D721Med (cell line): Measurements from ENCODE around the gene MINAR1.

Source experiments
- DNase-seq: peaks from one replicate; pipeline ENCODE4 v3.0.0; 2011; ENCODE audit warnings: low spot score; ENCODE audit not compliant: insufficient read length
- FAIRE-seq: peaks from 2 replicates; lab custom pipeline; 2011; peaks lifted over from hg19 to GRCh38; lab: Jason Lieb, UNC
- TF ChIP-seq, protein P1 (sequence below): IDR thresholded peaks from 2 replicates; pipeline ENCODE4 v1.5.1; 2012; ENCODE audit warnings: mild to moderate bottlenecking, control low read depth; ENCODE audit not compliant: insufficient read depth; ENCODE audit errors: missing control alignments

MINAR1 gene

DNA sequence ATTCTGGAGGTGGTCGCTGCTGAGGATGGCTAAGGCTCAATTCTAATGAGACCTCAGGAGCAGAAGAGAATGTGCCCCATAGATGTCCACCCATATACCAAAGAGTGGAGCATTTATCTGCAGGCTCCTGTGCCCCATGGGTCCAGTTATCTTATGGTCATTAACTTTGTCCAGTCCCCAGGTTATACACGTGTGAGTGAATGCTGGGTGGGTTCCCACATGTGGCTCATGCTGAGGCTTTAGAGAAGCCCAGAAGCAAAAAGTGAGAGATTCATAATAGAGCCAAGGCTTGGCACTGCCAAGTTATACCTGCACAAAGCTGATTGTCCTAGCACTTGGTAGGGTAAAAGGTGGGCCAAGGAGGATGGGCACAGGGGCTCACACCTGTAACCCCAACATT lies 30.0 kb upstream of the MINAR1 start:
- TF ChIP-seq, protein P1, sequence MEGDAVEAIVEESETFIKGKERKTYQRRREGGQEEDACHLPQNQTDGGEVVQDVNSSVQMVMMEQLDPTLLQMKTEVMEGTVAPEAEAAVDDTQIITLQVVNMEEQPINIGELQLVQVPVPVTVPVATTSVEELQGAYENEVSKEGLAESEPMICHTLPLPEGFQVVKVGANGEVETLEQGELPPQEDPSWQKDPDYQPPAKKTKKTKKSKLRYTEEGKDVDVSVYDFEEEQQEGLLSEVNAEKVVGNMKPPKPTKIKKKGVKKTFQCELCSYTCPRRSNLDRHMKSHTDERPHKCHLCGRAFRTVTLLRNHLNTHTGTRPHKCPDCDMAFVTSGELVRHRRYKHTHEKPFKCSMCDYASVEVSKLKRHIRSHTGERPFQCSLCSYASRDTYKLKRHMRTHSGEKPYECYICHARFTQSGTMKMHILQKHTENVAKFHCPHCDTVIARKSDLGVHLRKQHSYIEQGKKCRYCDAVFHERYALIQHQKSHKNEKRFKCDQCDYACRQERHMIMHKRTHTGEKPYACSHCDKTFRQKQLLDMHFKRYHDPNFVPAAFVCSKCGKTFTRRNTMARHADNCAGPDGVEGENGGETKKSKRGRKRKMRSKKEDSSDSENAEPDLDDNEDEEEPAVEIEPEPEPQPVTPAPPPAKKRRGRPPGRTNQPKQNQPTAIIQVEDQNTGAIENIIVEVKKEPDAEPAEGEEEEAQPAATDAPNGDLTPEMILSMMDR: no peak
- DNase-seq (no peak), FAIRE-seq (no peak)

DNA sequence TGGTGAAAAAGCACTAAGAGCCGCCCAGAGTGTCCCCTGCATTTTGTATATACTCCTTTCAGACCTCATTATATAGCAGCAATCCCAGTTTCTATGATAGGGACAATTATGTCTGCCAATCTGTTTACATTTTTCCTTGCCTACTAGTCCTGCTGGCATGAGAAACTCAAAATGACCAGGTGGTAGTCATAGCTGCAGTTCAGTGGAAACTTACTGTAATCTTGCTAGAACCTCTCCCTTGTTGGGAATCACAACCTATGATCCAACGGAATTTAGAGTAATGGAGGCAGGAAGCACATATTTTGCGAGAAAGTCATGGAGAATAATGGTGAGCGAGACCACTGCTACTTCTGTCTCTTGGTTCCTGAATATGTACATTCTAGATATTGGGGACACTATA lies 28.6 kb upstream of the MINAR1 start:
- FAIRE-seq (no peak), DNase-seq (no peak)
- TF ChIP-seq, protein P1: no peak

- no peak for DNase-seq
- TF ChIP-seq, protein P1: no peak
- no peak for FAIRE-seq
These were observed 25.9 kb upstream of the MINAR1 start for GRCh38 chr15:79406210-79406609.

DNA sequence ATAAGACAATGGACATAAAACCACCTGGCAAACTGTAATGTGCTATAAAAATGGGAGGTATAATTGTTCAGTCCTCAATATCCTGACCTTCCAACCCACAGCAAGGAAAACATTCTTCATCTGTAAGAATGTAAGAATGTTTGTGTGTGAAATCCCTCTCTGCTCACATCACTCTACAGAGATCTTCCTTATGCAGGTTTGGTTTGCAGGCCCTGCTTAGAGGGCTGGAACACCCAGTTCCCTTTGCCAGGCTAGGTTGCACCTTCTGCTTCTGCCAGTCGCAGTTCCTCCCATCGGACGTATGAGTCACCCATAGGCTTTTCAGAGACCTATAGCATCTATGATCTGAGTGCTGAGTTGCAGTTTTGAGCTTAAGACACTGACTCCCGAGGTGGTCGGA lies 24.1 kb upstream of the MINAR1 start:
- FAIRE-seq: no peak
- no peak for DNase-seq
- TF ChIP-seq, protein P1: no peak

- TF ChIP-seq, protein P1: no peak
- FAIRE-seq (no peak), DNase-seq (no peak)
These were observed 21.9 kb upstream of the MINAR1 start for GRCh38 chr15:79410237-79410636.

GRCh38 chr15:79412010-79412409 lies 20.1 kb upstream of the MINAR1 start:
- TF ChIP-seq, protein P1: no peak
- FAIRE-seq (no peak), DNase-seq (no peak)

DNA sequence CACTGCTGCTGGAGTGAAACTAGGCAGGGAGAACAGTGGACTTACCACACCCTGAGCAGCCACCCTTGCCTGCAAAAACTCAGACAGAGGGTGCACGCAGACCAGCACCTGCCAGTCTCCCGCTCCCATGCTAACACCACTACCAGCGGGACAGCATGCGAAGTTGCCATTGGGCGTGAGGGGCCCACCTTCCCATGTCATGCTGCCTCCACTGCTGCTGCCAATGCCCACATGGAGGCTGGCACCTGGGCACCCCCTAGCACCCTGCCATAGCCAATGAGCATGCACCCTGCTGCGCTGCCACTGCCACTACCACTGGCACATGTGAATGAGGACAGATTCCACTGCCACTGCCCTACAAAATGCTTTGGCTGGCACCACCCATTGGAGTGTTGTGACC lies 19.7 kb upstream of the MINAR1 start:
- TF ChIP-seq, protein P1: no peak
- DNase-seq: no peak
- FAIRE-seq: no peak
